ENCODE results near the gene COX19. TPM values are rescaled to one million over a fixed set of nuclear protein-coding genes. Genes with fewer than 3 reads are reported as not detected.

The COX19 gene
- polyA plus RNA-seq, 3 donors, result 7.4 to 15.0 (median 7.6) TPM

DNA sequence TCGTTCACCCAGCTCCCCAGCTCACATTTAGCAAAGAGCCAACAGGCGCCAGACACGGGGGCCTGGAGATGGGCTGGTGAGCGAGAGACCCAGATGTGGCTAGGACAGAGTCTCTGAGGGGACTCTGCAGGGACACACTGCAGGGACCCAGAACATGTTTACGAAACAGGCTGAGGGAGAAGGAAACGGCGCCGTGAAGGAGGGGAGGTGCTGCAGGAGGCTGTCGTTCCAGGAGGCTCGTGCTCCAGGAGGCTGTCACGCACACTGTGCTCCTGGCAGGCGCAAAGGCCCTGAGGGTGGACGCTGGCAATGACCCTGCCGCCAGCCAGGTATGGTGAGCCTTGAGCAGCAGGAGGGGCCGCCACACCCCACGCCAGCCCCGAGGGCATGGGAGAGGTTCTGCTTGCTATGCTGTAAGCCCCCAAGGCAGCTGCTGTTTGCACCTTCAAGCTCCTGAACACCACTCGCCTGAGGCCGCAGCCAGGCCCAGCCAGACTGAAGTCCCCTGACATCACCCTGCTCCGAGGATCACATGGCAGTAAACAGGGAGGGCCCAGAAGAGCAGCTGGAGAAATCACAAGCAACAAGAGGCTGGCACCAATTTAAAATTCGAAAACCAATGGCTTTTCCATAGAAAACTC, 48.2 kb downstream of the COX19 start:
- 51% methylated on average over 19 of the region's 21 CpGs for WGBS (ENCODE audit: insufficient coverage)
- H3K4me1 Mint-ChIP-seq, result peaks cover 81% of the 10 kb centered on the region

More for the DNA sequence above, 48.2 kb downstream of the COX19 start:
- Histone ChIP-seq H3K27me3 (ENCODE audit: control insufficient read depth in 2 of 2, insufficient read depth in 2 of 2, low read length in 2 of 2) (no peaks in the 10 kb centered on the region), H3K79me2 (ENCODE audit: insufficient read depth, low read length) (peaks cover 61% of the 10 kb centered on the region), H4K20me1 (ENCODE audit: insufficient read depth, low read length) (peaks cover 11% of the 10 kb centered on the region), H3K27ac (ENCODE audit: low read depth in 1 of 2, low read length in 2 of 2) (peak overlapping the region; percentile 96 to 98), H3K9ac (ENCODE audit: insufficient read depth, low read length, poor library complexity, severe bottlenecking) (no peak overlapping the region), H3K4me3 (replicated peaks in 1 of 3; ENCODE audit: low read depth in 2 of 3, low read length in 3 of 3) (no peak overlapping the region), H3K36me3 (replicated peaks in 1 of 2; ENCODE audit: control insufficient read depth in 1 of 2, insufficient read depth in 2 of 2, low read length in 2 of 2) (peaks cover 6 to 8% of the 10 kb centered on the region in 2 donors), H2AFZ (ENCODE audit: insufficient read depth, low read depth, low read length, poor library complexity, severe bottlenecking) (no peak overlapping the region), H3K4me1 (ENCODE audit: control insufficient read depth in 1 of 2, insufficient read depth in 2 of 2, low read length in 2 of 2) (peaks cover 97 to 100% of the 10 kb centered on the region in 2 donors), H3K9me3 (replicated peaks in 1 of 2; ENCODE audit: control insufficient read depth in 1 of 2, insufficient read depth in 1 of 2, low read length in 2 of 2) (no peaks in the 10 kb centered on the region), H3K4me2 (replicated peaks; ENCODE audit: extremely low read depth, low read length, poor library complexity, severe bottlenecking) (peak overlapping the region; percentile 0)
- Mint-ChIP-seq H3K36me3 (peaks cover 21 to 39% of the 10 kb centered on the region in 2 donors), H3K9me3 (peaks cover 0 to 2% (median 0%) of the 10 kb centered on the region in 7 donors), H3K27ac (peak overlapping the region; percentile 98 to 100 (median 99)), H3K4me3 (peak overlapping the region in 1 of 2 donors; percentile 26), H3K27me3 (ENCODE audit: low read depth in 3 of 3) (peaks cover 0 to 6% (median 3%) of the 10 kb centered on the region in 3 donors)
- intact Hi-C loops (cut with micrococcal nuclease), result no loop called here
- no peak for TF ChIP-seq CTCF (IDR thresholded peaks at IDR 0.05)
- no peak for DNase-seq

Data from CD14-positive monocyte (primary cell).